ENCODE data around the gene XYLB. TPM values are rescaled to one million over a fixed set of nuclear protein-coding genes. Genes with fewer than 3 reads are reported as not detected.
"Not testable (repeated sequence)": the region's sequence is repeated elsewhere in the genome, so short reads cannot be mapped to it uniquely, and the experiment has no call there.

Gene XYLB
- total RNA-seq, 1 experiment from 2014 or later = 14.0 TPM

- TF ChIP-seq CBX3 (IDR thresholded peaks at IDR 0.05; ENCODE audit: low read depth) (no peak), CEBPB (IDR thresholded peaks at IDR 0.05; ENCODE audit: low read depth) (no peak), FOSL1 (IDR thresholded peaks at IDR 0.05; ENCODE audit: low read depth) (no peak)
Measured at GRCh38 chr3:38411591-38411990, 65.0 kb downstream of the XYLB start (continued).

- H3K27ac ChIP-seq (ENCODE audit: low read depth, low read length); H3K36me3 ChIP-seq (ENCODE audit: control insufficient read depth in 1 of 2, insufficient read depth in 2 of 2, low read length in 2 of 2); H3K9me2 ChIP-seq (ENCODE audit: insufficient read depth); H3K27me3 ChIP-seq (ENCODE audit: insufficient read depth, low read length); DNase-seq (ENCODE audit: low read depth, low spot score); H4K20me1 ChIP-seq (ENCODE audit: insufficient read depth); BruUV-seq (replicated peaks); ATAC-seq; H3K9ac ChIP-seq (ENCODE audit: low read length); intact Hi-C loops (cut with micrococcal nuclease); H3K4me1 ChIP-seq (ENCODE audit: control insufficient read depth in 1 of 2, insufficient read depth in 2 of 2, low read length in 2 of 2); H3K9me3 ChIP-seq (ENCODE audit: control insufficient read depth in 1 of 2, insufficient read depth in 1 of 2, low read depth in 1 of 2, low read length in 2 of 2); H3K4me3 ChIP-seq (replicated peaks in 1 of 2; ENCODE audit: low read depth in 1 of 2, low read length in 2 of 2); H2AFZ ChIP-seq (ENCODE audit: low read depth, low read length, poor library complexity, severe bottlenecking); H3K4me2 ChIP-seq (ENCODE audit: low read length); RAD21 ChIA-PET (ENCODE audit: low non-redundant PET in 1 of 2, low total read pairs in 2 of 2, uncharacterized antibody in 2 of 2, unreplicated experiment in 2 of 2); H3K79me2 ChIP-seq (ENCODE audit: insufficient read depth, low read length); POLR2A ChIA-PET; CTCF ChIA-PET: not testable (repeated sequence)
Measured at GRCh38 chr3:38420758-38421157, 74.2 kb downstream of the XYLB start.

- RAD21 ChIA-PET (ENCODE audit: low non-redundant PET in 1 of 2, low total read pairs in 2 of 2, uncharacterized antibody in 2 of 2, unreplicated experiment in 2 of 2) = no interaction called here
- POLR2A ChIA-PET = no interaction called here
- no peaks in the 10 kb centered on the region for H3K9me3 ChIP-seq (ENCODE audit: control insufficient read depth in 1 of 2, insufficient read depth in 1 of 2, low read depth in 1 of 2, low read length in 2 of 2)
- H3K9ac ChIP-seq (ENCODE audit: low read length) = no peak overlapping the region
- CTCF ChIA-PET = no interaction called here
- H3K27me3 ChIP-seq (ENCODE audit: insufficient read depth, low read length) = no peaks in the 10 kb centered on the region
- H3K36me3 ChIP-seq (ENCODE audit: control insufficient read depth in 1 of 2, insufficient read depth in 2 of 2, low read length in 2 of 2) = no peaks in the 10 kb centered on the region
- no peaks in the 10 kb centered on the region for H3K4me1 ChIP-seq (ENCODE audit: control insufficient read depth in 1 of 2, insufficient read depth in 2 of 2, low read length in 2 of 2)
- H3K27ac ChIP-seq (ENCODE audit: low read depth, low read length) = no peak overlapping the region
- intact Hi-C loops (cut with micrococcal nuclease) = no loop called here
- H3K79me2 ChIP-seq (ENCODE audit: insufficient read depth, low read length) = no peaks in the 10 kb centered on the region
- no peak overlapping the region for H3K4me3 ChIP-seq (replicated peaks in 1 of 2; ENCODE audit: low read depth in 1 of 2, low read length in 2 of 2)
- no peak overlapping the region for H3K4me2 ChIP-seq (ENCODE audit: low read length)
- H2AFZ ChIP-seq (ENCODE audit: low read depth, low read length, poor library complexity, severe bottlenecking) = no peak overlapping the region
- ATAC-seq (no peak), DNase-seq (ENCODE audit: low read depth, low spot score) (no peak)
- no TSS peak for BruUV-seq (replicated peaks)
- no peak for TF ChIP-seq ZBTB33 (IDR thresholded peaks at IDR 0.05; ENCODE audit: extremely low read depth, insufficient replicate concordance, low read length)
- no peak for TF ChIP-seq POLR2AphosphoS5 (IDR thresholded peaks at IDR 0.05; ENCODE audit: low read depth, low read length)
- no peak for TF ChIP-seq MAX (IDR thresholded peaks at IDR 0.05)
- no peak for TF ChIP-seq CEBPB (IDR thresholded peaks at IDR 0.05; ENCODE audit: low read depth)
- no peak for TF ChIP-seq EGR1 (IDR thresholded peaks at IDR 0.05; ENCODE audit: low read depth)
- TF ChIP-seq POLR2A (IDR thresholded peaks at IDR 0.05; ENCODE audit: borderline replicate concordance, extremely low read depth, insufficient read depth, insufficient read length) = no peak
- no peak for TF ChIP-seq YY1 (IDR thresholded peaks at IDR 0.05; ENCODE audit: extremely low read depth, insufficient replicate concordance, low read depth, low read length)
- no peak for TF ChIP-seq TCF7L2 (IDR thresholded peaks at IDR 0.05; ENCODE audit: borderline replicate concordance, extremely low read depth, insufficient read depth, insufficient read length)
- no peak for TF ChIP-seq SP1 (IDR thresholded peaks at IDR 0.05; ENCODE audit: low read depth)
- TF ChIP-seq CTCF (IDR thresholded peaks at IDR 0.05 in 2 of 3, conservative IDR thresholded peaks at IDR 0.05 in 1 of 3; ENCODE audit: borderline replicate concordance in 1 of 3, insufficient read depth in 1 of 3, low read depth in 2 of 3, low read length in 2 of 3) = no peak
- no peak for TF ChIP-seq SIN3A (IDR thresholded peaks at IDR 0.05; ENCODE audit: low read depth)
- TF ChIP-seq ELF1 (IDR thresholded peaks at IDR 0.05; ENCODE audit: borderline replicate concordance, low read depth) = no peak
- no peak for TF ChIP-seq JUND (IDR thresholded peaks at IDR 0.05)
- no peak for TF ChIP-seq FOSL1 (IDR thresholded peaks at IDR 0.05; ENCODE audit: low read depth)
- no peaks in the 10 kb centered on the region for H3K9me2 ChIP-seq (ENCODE audit: insufficient read depth)
- no peaks in the 10 kb centered on the region for H4K20me1 ChIP-seq (ENCODE audit: insufficient read depth)
Measured at GRCh38 chr3:38421679-38422336, 75.2 kb downstream of the XYLB start.
